ENCODE measurements around the gene BMP6. TPM values are rescaled to one million over a fixed set of nuclear protein-coding genes. Genes with fewer than 3 reads are reported as not detected.

Gene BMP6
- total and polyA plus RNA-seq, 2 of the 8 experiments (the other 6 are each of a cell fraction or from before 2014, with no cell fraction given): 2.0 to 2.1 TPM

- Histone ChIP-seq H2AK5ac (ENCODE audit: low read depth, low read length) (no peak overlapping the region), H3K79me1 (ENCODE audit: low read depth, low read length) (no peaks in the 10 kb centered on the region), H3K4ac (replicated peaks; ENCODE audit: insufficient read length, low read depth, low read length) (no peak overlapping the region), H3K23ac (ENCODE audit: insufficient read length) (no peak overlapping the region), H3K9ac (replicated peaks in 1 of 4; ENCODE audit: extremely low read depth in 1 of 4, low read depth in 3 of 4, low read length in 3 of 4) (no peak overlapping the region), H3K9me3 (ENCODE audit: insufficient read depth in 2 of 2, low read depth in 1 of 2, low read length in 1 of 2) (no peaks in the 10 kb centered on the region), H3K27me3 (replicated peaks in 1 of 4; ENCODE audit: control insufficient read depth in 3 of 4, extremely low read depth in 1 of 4, insufficient read depth in 3 of 4, low read length in 3 of 4) (no peaks in the 10 kb centered on the region), H4K91ac (replicated peaks; ENCODE audit: insufficient read length, low read length) (no peak overlapping the region), H3K4me1 (replicated peaks in 1 of 4; ENCODE audit: control insufficient read depth in 3 of 4, insufficient read depth in 4 of 4, low read length in 3 of 4) (no peaks in the 10 kb centered on the region), H3K56ac (replicated peaks; ENCODE audit: insufficient read length, low read depth, low read length) (no peak overlapping the region), H2BK120ac (replicated peaks; ENCODE audit: low read depth, low read length) (no peak overlapping the region), H2AFZ (ENCODE audit: low read length) (no peak overlapping the region), H4K8ac (ENCODE audit: extremely low read depth, insufficient read depth, low read length) (no peak overlapping the region), H3K36me3 (ENCODE audit: control insufficient read depth in 2 of 4, insufficient read depth in 4 of 4, low read length in 3 of 4) (peaks cover 39 to 77% (median 69%) of the 10 kb centered on the region in 4 experiments; a peak in 7 of 8 replicates), H3K14ac (ENCODE audit: insufficient read length) (no peak overlapping the region), H2BK15ac (ENCODE audit: low read length) (no peak overlapping the region), H2BK5ac (ENCODE audit: low read depth, low read length) (no peak overlapping the region), H3K18ac (ENCODE audit: extremely low read depth, low read length) (no peak overlapping the region), H4K20me1 (replicated peaks in 1 of 2; ENCODE audit: control insufficient read depth in 1 of 2, insufficient read depth in 2 of 2, low read length in 2 of 2) (peaks cover 3 to 4% of the 10 kb centered on the region in 2 experiments), H3K23me2 (ENCODE audit: low read depth, low read length) (no peaks in the 10 kb centered on the region), H3K27ac (ENCODE audit: low read depth, low read length) (no peak overlapping the region), H3K4me3 (ENCODE audit: extremely low read depth in 1 of 4, insufficient read depth in 2 of 4, low read depth in 3 of 4, low read length in 4 of 4) (no peak overlapping the region), H3K79me2 (ENCODE audit: control insufficient read depth in 1 of 2, insufficient read depth in 2 of 2, low read length in 2 of 2) (no peaks in the 10 kb centered on the region), H3K4me2 (ENCODE audit: insufficient read depth in 1 of 2, low read depth in 2 of 2, low read length in 2 of 2) (no peak overlapping the region), H4K5ac (ENCODE audit: insufficient read length, low read depth, low read length) (no peak overlapping the region), H2BK20ac (ENCODE audit: low read length) (no peak overlapping the region), H2BK12ac (ENCODE audit: low read depth, low read length) (no peak overlapping the region)
- CTCF ChIA-PET (ENCODE audit: partially characterized antibody): no interaction called here
- no peak for FAIRE-seq
- DNase-seq (ENCODE audit: low read depth in 1 of 2, low spot score in 2 of 2): no peak
- POLR2A ChIA-PET (ENCODE audit: partially characterized antibody): no interaction called here
- 91% methylated on average over 8 of the region's 8 CpGs; no CpG with 5 or more reads in 1 of the 2 experiments for whole genome bisulfite sequencing, 2 experiments (ENCODE audit: extremely low coverage in 1 of 2, insufficient coverage in 1 of 2, insufficient read length in 1 of 2, insufficient replicate concordance in 2 of 2, low coverage in 1 of 2, low lambda C conversion rate in 2 of 2, missing lambda C conversion rate in 1 of 2)
- TF ChIP-seq RBBP5 (IDR thresholded peaks at IDR 0.05; ENCODE audit: borderline replicate concordance, low read depth, low read length) (no peak), ATF2 (IDR thresholded peaks at IDR 0.05; ENCODE audit: low read length) (no peak), RNF2 (IDR thresholded peaks at IDR 0.05; ENCODE audit: borderline replicate concordance, low read depth, low read length, missing control alignments, poor library complexity, severe bottlenecking) (no peak), SP2 (IDR thresholded peaks at IDR 0.05; ENCODE audit: low read length) (no peak), RAD21 (IDR thresholded peaks at IDR 0.05 in 1 of 2, conservative IDR thresholded peaks at IDR 0.05 in 1 of 2; ENCODE audit: low read depth in 2 of 2, low read length in 2 of 2) (no peak), PHF8 (conservative IDR thresholded peaks at IDR 0.05; ENCODE audit: low read depth, low read length) (no peak), SIN3A (conservative IDR thresholded peaks at IDR 0.05 in 1 of 2, IDR thresholded peaks at IDR 0.05 in 1 of 2; ENCODE audit: low read depth in 1 of 2, low read length in 2 of 2) (no peak), TBP (IDR thresholded peaks at IDR 0.05; ENCODE audit: low read depth, low read length) (no peak), BCL11A (IDR thresholded peaks at IDR 0.05; ENCODE audit: low read depth in 2 of 2, low read length in 2 of 2) (no peak), TAF1 (IDR thresholded peaks at IDR 0.05; ENCODE audit: low read depth, low read length) (no peak), TAF7 (optimal IDR thresholded peaks at IDR 0.05; ENCODE audit: borderline replicate concordance, low read depth, low read length) (no peak)
Measured at GRCh38 chr6:7883381-7883780, 157.5 kb downstream of the BMP6 start.

Data from H1 (cell line).